IPS DF 4.7 (cell line): ENCODE measurements around the gene KRTCAP2.

Experiments used
- DNase-seq: peaks from one replicate; pipeline ENCODE4 v3.0.0-alpha.2; 2013; ENCODE audit warnings: low spot score; ENCODE audit errors: extremely low read depth

The KRTCAP2 gene

DNA sequence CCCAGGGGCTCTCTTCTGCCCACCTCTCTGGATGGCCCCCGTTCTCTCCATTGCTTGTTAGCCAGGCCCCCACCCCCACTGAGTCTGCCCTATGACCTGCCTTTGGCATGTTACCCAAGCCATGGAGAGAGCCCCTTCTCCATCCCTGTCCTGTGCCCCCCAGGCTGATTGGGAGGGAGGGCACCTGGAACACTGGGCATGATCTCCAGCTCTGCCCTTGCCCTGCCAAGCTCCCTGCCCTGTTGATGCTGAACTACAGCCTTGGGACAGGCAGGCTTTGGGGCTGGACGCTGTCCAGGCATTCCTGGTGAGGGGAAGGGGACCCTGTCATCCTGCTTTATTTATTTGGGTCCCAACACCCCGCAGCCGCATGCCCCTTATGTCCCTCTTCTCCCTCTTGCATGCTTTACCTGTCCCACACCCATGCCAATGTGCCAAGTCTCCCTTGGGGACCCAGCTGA is 11.3 kb upstream of the KRTCAP2 start:
- DNase-seq = no peak

DNA sequence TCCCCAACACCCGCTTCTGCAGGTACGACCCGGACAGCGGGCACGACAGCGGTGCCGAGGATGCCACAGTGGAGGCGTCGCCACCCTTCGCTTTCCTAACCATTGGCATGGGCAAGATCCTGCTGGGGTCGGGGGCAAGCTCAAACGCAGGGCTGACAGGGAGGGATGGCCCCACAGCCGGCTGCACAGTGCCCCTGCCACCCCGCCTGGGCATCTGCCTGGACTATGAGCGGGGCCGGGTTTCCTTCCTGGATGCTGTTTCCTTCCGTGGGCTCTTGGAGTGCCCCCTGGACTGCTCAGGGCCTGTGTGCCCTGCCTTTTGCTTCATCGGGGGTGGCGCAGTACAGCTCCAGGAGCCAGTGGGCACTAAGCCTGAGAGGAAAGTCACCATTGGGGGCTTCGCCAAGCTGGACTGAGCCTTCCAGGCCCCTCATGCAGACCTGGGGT is 10.7 kb upstream of the KRTCAP2 start:
- no peak for DNase-seq

DNA sequence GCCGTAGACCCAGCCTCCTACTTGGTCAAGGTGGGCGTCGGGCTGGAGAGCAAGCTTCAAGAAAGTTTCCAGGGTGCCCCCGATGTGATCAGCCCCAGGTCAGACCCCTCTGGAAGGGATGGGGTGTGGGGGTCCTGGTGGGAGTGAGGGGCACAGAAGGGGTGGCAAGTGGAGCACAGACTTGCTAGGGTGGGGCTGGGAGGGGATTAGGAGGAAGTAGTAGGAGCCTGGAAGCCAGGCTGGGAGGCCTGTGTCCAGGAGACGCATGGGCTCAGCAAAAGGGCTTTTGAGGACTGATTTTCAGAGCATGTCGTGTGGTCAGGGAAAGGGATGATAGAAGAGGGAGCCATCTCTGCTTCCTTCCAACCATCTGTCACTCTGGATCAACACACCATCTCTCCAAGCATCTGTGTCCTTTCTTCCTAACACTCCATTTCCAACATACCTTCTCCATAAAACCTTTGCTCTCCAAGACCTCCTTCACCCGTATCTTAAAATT is 9.0 kb upstream of the KRTCAP2 start:
- no peak for DNase-seq

DNA sequence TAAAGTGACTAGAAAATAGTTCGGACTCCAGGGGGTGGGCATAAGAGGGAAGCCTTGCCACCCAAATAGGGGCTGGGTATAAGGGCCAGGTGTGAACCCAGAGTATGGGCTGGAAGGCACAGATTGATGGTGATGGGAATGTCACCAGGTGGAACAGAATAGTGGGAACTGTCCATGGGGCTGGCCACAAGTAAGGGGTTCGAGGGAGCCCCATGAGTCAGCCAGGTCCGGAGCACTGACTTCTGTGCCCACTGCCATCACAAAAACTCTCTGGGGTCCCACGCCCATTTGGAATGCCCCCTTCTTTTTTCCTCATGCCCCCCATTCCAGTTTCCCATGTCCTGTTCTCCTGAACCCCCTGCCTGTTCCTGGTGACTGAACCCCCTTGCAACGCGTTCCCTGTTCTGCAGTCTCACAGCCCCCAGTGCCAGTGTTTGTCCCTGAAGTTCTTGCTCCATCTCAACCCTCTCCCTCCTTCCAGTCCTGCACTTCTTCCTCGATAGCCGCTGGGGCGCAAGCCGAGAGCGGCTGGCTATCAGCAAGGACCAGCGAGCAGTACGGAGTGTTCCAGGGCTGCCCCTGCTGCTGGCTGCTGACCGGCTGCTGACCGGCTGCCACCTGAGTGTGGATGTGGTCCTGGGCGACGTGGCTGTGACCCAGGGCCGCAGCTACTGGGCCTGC is 8.4 kb upstream of the KRTCAP2 start:
- DNase-seq = no peak

DNA sequence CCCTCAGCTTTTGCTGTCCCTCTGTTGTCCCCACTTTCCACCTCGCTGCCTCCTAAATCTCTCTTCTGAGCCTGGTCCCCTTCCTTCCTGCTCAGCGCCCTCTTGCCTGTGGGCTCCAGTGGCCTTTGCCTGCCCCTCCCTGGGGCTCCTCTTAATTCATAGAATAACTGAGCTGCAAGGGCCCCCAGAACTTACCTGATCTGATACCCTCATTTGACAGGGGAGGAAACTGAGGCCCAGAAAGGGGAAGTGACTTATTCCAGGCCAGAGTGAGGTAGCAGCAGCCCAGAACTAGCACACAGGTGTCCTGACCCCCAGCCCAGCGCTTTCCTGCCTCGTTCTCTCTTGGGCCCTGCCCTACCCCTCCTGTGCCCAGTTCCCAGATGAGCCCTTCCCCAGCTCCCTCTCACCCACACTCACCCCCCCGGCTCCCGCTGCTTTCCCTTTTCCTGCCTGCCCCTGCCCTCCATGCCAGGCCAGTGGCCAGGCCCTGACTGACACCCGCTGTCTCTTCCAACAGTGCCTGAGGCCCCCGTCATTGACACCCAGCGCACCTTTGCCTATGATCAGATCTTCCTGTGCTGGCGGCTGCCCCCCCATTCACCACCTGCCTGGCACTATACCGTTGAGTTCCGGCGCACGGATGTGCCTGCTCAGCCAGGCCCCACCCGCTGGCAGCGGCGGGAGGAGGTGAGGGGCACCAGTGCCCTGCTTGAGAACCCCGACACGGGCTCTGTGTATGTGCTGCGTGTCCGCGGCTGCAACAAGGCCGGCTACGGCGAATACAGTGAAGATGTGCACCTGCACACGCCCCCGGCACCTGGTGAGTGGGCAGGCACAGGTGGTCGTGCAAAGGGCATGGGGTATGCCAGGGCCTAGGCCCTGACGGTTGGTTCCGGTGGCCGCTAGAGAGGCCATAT is 6.3 kb upstream of the KRTCAP2 start:
- no peak for DNase-seq

DNA sequence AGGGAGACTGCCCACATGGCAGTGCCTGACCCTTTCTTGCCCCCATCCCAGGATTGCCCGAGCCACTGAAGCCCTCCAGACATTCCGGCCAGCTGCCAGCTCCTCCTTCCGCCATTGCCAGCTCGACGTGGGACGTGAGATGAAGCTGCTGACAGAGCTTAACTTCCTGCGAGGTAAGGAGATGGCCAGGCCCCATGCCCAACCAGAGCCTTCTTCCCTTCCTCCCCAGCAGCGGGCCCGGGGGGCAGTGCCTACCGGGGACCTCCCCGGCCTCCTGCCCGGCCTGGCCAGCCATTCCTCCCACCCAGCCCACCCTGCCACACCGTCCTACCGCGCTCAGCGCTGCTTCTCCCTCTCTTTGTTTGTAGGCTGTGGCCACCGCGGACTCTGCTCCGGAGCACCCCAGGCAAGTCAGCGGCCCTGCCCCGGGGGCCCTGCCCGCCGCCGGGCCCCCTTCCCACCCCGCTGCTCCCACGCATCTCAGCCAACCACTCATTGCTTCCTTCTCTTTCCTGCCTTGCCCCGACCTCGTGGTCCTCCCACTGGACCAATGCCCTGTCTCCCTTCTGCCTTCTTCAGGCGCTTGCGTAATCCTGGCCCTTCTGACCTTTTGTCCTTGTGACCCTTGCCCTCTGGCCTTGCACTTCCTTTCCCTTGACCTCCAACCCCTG is 5.5 kb upstream of the KRTCAP2 start:
- no peak for DNase-seq

DNA sequence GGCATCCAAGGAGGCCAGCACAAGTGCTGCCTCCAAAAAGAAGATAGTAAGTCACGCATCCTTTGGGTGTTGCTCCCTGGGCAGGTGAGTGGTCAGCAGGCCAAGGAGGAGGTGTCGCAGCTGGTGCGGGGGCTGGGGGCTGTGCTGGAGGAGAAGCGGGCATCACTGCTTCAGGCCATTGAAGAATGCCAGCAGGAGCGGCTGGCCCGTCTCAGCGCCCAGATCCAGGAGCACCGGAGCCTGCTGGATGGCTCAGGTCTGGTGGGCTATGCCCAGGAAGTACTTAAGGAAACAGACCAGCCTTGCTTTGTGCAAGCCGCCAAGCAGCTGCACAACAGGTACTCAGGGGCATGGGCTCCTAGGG is 4.8 kb upstream of the KRTCAP2 start:
- no peak for DNase-seq

DNA sequence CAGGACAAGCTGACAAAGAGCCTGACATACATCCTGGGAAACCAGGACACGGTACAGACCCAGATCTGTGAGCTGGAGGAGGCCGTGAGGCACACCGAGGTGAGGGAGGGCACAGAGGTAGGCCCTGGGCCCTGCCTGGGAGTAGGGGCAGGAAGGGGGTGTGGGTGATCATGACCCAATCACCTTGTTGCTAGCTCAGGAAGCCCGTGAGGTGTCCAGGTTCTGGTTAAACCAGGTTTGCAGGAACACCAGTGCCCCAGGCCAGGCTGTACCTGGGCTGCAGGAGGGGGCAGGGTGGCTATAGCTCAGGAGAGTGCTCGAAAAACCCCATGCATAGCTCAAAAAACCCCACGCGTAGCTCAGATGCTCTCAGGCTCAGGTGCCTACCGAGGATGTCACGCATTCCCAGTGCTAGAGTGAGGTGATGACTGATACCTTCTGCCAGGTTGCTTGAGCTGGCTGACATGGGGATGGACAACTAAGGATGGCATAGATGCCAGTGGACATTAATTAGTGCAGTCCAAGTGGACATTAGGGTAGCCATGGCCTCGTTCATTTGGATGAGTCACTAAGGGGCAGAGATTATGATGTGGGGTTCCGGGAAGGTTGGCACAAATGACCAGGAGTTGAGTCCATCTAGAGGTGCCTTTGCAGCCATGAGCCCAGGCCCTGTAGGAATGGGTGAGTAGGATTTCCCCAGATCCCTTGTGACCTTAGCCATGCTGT is 4.3 kb upstream of the KRTCAP2 start:
- DNase-seq = no peak

DNA sequence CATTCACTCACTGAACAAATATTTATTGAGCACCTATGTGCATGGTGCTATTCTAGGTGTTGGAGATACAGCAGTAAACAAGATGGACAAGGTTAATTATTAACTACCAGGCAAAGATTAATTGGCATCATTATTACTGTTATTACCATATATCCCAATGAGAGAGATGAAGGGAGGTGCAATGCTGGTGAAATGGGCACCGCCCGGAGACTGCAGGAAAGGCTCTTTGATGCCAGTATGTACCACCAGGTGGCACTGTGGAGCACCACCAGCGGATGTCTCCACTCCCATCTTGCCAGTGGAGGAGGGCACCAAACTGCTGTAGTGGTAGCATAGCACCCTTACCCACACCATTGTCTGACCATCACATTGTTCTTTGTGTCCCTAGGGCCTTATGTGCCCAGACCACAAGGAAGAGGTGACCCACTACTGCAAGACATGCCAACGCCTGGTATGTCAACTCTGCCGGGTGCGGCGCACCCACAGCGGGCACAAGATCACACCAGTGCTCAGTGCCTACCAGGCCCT is 3.5 kb upstream of the KRTCAP2 start:
- no peak for DNase-seq

DNA sequence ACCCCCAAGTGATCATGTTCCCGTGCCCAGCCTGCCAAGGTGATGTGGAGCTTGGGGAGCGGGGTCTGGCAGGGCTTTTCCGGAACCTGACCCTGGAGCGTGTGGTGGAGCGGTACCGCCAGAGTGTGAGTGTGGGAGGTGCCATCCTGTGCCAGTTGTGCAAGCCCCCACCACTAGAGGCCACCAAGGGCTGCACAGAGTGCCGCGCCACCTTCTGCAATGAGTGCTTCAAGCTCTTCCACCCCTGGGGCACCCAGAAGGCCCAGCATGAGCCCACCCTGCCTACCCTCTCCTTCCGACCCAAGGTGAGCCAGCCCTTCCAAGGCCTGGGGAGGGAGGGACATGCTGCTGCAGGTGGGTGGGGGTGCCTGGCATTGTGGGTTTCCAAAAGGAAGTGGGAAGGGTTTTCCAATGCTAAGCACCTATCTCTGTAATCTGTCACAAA is 2.8 kb upstream of the KRTCAP2 start:
- DNase-seq = no peak

DNA sequence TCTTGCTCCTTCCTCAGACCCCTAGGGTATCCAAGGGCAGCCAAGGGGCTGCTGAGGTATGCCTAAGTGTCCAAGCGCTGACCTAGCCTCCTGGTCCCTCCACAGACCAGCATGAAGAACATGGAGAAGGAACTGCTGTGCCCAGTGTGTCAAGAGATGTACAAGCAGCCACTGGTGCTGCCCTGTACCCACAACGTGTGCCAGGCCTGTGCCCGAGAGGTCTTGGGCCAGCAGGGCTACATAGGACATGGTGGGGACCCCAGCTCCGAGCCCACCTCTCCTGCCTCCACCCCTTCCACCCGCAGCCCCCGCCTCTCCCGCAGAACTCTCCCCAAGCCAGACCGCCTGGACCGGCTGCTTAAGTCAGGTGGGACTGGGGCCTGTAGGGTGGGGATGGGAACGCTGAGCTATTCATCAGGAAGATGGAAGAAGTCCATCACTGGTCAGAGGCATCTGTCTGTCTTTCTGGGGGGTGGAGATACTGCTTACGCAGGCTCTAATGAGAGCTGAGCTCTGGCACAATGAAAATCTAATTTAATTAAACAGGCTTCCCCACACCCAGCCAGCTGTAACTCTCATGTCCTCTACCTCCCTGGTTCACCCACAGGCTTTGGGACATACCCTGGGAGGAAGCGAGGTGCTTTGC is 2.3 kb upstream of the KRTCAP2 start:
- no peak for DNase-seq

DNA sequence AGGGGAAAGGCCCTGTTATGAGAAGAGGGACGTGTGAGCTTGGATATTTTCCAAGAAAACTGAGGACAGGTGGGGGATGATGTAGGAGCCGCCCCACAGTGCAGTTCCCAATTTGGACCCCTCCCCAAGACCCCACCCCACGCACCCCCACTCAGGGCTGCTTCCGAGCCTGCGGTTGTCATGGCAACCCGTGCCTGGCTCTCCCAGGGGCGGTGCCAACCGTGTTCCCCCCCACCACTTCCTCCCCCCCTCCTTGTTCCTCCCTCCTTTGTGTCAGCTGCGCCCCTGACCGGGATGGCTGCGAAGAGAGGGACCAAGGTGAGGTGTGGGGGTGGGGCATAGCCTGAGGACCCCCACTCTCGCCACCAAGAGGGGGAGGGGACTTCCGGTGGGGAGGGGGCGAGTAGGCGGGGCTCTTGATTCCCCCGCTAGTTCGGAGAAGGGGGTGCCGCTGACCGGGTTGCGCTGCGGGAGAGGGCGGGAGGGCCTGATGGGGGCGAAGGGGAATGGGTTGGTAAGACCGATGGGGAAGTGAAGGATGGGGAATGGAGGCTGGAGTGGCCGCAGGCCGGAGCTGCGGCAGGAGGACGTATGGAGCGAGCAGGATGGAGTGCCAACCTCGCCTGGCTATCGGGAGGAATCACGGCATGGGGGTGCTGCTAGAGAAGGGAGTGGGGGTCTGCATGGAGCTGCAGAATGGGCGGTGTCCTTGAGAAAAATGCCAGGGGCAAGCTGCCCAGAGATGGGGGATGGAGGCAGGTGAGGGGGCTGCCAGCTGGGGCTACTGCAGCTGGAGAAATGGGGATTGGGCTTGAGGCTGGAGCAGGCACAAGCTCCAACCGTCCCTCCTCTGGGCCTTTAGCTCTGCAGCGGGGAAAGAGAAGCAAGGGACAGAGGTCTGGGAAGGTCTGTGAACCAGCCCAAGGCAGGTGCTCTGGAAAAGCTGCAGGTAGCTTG is 1.5 kb upstream of the KRTCAP2 start:
- no peak for DNase-seq

DNA sequence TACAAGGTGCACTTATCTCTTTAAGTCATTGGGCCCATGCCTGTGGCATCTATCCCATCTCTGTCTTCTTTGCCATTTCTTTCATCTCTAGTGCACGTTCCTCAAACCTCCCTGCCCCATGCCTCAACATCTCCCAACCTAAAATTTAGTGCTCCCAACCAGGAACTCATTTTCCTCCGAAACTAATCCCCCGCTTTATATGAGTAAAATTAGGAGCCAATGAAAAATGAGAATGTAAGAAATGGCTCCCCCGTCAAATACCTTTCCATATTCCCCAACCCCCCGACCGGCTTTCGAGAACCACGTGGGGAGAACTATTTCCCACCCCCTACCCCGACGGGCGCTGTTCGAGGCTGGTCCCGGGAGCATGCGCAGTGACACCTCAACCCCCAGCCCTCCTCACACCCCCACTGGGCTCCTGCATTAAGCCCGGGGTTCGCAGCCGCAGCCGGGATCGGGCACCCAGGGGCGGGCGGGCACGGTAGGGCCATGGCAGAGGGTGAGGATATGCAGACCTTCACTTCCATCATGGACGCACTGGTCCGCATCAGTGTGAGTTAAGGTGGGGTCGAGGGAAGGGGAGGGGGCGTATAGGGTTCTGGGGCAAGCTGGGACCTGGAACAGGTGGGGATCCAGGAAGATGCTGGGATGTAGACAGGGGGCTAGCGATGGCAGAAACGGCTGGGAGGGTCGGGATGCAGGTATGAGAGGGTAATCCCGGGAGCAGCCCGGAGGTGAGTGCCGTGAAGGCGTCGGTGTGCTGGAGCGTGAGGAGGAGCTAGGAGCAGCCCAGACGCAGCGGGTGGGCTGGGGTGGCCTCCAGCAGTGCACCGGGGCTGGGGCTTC is 597 bp upstream of the KRTCAP2 start, which contains the start of gene TRIM46:
Gene TRIM46 (plus strand): TSS at position 372 of the 846 bp plus-strand sequence. CDS start 118 bp downstream, at position 490.
- DNase-seq = no peak

DNA sequence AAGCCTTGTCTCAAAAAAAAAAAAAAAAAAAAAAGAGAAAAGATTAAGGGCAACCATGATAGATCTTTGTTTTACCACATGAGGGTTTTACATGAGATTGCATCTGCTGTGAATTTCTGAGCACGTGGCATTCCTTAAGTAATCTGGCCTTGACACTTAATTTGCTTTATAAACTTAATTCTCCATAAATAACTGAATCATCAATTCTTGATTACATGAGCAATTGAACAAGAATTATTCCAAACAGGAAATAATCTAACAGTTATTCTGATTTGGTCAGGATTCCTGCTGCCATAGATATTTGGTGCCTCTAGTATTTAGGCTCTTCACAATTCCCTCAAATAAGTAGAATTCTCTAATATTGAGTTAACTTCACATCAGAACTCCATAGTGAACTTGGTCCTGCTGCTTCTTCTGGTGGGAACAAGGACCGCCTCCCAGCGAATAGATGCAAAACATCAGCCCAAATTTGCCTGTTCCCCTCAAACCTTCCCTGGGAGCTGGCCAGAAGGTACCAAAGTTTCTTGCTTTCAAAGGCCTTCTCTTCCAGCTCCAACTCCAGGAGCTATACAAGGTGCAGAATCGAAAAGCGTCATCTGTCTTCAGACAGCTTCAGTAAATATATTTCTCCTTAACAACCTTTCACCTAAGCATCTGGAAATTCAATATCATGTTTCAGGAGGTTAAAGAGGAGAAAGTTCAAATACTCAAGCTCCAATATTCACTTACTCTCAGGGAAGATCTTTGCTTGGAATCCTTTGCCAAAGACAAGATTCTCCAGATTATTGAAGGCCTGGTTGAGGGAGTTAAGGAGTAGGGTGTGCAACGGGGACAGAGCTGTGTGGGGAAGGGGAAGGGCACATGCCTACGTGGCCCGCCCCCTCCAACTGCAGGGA is 1.0 kb downstream of the KRTCAP2 start:
- no peak for DNase-seq

DNA sequence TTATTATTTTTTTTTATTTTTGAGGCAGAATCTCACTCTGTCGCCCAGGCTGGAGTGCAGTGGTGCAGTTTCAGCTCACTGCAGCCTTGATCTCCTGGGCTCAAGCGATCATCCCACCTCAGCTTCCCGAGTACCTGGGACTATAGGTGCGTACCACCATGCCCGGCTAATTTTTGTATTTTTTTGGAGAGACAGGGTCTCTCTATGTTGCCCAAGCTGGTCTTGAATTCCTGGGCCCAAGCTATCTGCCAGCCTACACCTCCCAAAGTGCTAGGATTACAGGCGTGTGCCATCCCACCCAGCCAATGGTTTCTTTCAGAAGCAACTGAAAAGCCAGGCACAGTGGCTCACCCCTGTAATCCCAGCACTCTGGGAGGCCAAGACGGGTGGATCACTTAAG is 2.3 kb downstream of the KRTCAP2 start:
- no peak for DNase-seq

DNA sequence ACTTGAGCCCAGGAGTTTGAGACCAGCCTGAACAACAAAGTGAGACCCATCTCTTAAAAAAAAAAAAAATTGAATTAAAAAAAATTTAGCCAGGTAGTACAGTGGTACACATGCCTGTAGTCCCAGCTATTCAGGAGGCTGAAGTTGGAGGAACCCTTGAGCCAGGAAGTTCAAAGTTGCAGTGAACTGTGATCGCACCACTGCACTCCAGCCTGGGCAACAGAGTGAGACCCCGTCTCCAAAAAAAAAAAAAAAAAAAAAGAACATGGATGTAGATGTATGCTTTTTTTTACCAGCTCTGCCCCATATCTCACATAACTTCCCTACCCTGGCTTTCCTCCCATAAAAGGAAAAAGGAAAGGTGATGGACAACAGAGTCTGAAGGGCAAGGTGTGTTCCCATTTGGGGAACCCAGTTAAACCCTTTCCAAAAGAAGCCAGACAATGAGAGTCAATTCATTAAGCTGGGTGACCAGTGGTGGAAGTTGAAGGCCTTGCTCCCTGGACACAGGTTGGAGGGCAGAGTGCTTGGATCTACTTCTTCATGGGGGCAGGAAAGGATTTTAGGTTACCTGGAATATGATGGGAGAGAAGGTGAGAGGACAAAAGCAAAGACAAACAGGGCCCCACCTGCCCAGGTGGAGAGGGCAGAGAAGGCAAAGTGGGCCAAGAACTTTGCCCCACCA is 2.9 kb downstream of the KRTCAP2 start:
- DNase-seq = no peak

DNA sequence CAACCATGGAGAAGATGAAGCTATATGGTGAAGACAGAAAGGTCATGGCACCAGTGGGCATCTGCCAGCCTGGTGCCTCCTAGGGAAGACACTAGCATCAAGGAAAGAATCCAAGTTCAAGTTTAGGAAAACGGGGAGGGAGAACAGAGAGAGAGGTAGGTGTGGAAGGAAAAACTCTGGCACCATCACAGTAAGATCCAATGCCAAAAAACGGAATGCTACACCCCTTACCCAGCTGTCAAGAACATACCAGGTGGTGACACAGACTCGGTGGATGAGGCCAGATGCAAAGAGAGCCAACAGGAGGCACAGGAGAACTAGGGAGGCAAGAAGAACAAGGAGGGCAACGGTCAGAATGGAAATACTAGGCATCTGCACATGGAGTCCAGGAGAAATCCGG is 3.6 kb downstream of the KRTCAP2 start:
- no peak for DNase-seq
